AG09319 (cell line): ENCODE results near the gene C12orf76.
"Not testable (repeated sequence)": the region's sequence is repeated elsewhere in the genome, so short reads cannot be mapped to it uniquely, and the experiment has no call there.

Experiments used
- DNase-seq: peaks from one replicate; pipeline ENCODE4 v3.0.0-alpha.2; 2010; ENCODE audit warnings: low read depth; ENCODE audit errors: extremely low read depth
- TF ChIP-seq, protein P1 (sequence below): IDR thresholded peaks from 2 replicates; pipeline ENCODE4 v1.5.1; 2011; ENCODE audit warnings: low read depth, mild to moderate bottlenecking, inconsistent platforms, low read length, moderate library complexity

Gene C12orf76

DNA sequence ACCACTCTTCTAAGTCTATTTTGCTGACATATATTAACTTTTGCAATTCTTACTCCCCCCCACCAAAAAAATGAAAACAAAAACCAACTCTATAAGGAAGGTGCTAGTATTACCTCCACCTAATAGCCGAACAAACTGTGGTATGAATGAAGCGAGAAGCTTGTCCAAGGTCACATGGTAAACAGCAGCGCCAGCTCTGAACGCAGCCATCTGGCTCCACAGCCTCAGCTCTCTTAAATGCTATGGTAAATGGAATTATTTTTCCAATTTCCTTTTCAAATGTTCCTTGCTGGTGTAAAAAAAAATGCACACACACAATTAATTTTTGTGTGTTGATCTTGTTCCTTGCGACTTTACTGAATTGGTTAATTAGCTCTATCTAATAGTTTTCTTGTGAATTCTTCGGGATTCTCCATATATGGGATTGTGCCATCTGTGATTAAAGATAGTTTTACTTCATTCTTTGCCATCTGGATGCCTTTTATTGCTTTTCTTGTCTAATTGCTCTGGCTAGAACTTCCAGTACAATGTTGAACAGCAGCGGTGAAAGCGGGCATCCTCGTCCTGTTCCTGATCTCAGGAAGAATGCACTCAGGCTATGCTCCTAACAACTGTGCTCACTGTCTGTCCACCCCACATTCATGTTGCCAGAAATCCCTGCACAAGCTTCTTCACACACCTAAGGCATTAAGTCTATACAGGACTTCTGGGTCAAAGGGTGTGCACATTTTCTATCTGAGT, 10.7 kb upstream of the C12orf76 start:
- TF ChIP-seq, protein P1, sequence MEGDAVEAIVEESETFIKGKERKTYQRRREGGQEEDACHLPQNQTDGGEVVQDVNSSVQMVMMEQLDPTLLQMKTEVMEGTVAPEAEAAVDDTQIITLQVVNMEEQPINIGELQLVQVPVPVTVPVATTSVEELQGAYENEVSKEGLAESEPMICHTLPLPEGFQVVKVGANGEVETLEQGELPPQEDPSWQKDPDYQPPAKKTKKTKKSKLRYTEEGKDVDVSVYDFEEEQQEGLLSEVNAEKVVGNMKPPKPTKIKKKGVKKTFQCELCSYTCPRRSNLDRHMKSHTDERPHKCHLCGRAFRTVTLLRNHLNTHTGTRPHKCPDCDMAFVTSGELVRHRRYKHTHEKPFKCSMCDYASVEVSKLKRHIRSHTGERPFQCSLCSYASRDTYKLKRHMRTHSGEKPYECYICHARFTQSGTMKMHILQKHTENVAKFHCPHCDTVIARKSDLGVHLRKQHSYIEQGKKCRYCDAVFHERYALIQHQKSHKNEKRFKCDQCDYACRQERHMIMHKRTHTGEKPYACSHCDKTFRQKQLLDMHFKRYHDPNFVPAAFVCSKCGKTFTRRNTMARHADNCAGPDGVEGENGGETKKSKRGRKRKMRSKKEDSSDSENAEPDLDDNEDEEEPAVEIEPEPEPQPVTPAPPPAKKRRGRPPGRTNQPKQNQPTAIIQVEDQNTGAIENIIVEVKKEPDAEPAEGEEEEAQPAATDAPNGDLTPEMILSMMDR = no peak
- no peak for DNase-seq

DNA sequence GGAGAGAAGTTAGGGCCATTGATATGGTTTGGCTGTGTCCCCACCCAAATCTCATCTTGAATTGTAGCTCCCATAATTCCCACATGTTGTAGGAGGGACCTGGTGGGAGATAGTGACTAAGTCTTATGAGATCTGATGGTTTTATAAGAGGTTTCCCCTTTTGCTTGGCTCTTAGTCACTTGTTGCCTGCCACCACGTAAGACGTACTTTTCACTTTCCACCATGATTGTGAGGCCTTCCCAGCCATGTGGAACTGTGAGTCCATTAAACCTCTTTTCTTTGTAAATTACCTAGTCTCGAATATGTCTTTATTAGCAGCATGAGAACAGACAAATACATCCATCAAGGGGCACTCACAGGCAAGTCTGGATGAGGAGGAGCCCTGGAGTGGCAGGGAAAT, 8.3 kb upstream of the C12orf76 start:
- DNase-seq = not testable (repeated sequence)

DNA sequence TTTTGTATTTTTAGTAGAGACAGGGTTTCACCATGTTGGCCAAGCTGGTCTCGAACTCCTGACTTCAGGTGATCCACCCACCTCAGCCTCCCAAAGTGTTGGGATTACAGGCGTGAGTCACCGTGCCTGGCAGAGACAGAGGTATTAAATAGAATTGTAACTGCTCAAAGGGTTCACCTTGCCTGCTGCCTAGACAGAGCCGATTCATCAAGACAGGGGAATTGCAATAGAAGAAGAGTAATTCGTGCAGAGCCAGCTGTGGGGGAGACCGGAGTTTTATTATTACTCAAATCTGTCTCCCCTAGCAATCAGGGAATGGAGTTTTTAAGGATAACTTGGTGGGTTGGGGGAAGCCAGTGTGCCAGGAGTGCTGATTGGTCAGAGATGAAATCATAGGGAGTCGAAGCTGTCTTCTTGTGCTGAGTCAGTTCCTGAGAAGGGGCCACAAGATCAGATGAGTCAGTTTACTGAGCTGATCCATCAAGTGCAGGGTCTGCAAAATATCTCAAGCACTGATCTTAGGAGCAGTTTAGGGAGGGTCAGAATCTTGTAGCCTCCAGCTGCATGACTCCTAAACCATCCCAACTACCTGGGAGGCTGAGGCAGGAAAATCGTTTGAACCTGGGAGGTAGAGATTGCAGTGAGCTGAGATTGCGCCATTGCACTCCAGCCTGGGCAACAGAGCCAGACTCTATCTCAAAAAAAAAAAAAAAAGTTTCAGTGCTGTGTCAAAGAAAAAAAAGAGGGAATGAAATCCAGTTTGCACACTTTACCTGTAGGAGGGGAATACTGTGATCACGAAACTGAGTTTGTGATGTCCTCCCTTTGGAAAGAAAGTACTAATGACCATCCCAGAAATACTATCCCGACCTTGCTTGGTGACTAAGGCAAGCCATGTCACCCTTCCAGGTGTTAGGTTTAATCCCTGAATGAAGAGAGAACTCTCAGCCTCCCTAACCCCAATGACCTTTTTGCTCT, 7.3 kb upstream of the C12orf76 start:
- not testable (repeated sequence) for DNase-seq

DNA sequence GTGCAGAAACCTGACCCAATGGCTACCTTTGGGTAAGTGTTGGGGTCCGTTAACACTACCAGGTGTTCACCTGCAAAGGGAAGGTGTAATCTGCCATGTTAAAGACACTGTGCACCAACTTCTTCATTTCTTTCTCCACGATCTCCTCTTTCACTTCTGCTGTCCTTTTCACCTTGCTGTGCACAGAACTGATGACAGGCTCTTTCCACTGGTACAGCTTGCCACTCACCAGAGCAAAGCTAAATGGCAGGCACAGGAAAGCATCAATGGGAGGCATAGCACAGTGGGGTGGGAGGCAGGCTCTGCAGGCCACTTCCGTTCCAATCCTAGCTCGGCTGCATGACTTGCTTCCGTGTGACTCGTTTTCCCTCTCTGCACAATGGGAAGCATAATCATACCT, 2.6 kb upstream of the C12orf76 start:
- TF ChIP-seq, protein P1 = no peak
- no peak for DNase-seq

DNA sequence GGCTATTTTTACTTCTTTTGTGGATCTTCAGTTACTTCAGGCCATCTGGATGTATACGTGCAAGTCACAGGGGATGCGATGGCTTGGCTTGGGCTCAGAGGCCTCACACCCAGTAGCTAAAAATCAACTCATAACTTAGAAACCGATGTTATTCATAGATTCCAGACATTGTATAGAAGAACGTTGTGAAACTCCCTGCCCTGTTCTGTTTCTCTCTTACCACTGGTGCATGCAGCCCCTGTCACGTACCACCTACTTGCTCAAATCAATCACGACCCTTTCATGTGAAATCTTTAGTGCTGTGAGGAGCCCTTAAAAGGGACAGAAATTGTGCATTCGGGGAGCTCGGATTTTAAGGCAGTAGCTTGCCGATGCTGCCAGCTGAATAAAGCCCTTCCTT, 1.3 kb upstream of the C12orf76 start:
- not testable (repeated sequence) for DNase-seq

DNA sequence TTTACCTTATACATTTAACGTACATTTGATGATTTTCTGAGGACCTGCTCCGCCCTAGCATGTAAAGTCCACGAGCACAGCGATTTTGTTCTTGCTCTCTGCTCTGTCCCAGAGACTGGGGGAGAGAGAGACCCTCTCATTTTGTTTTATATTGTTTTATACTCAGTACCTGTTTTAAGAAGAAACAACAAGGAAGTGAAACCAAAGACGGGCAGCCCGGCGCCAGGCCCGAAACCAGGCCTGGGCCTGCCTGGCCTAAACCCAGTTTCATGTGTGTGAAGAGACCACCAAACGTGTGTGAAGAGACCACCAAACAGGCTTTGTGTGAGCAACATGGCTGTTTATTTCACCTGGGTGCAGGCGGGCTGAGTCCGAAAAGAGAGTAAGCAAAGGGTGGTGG, 712 bp upstream of the C12orf76 start:
- not testable (repeated sequence) for DNase-seq

DNA sequence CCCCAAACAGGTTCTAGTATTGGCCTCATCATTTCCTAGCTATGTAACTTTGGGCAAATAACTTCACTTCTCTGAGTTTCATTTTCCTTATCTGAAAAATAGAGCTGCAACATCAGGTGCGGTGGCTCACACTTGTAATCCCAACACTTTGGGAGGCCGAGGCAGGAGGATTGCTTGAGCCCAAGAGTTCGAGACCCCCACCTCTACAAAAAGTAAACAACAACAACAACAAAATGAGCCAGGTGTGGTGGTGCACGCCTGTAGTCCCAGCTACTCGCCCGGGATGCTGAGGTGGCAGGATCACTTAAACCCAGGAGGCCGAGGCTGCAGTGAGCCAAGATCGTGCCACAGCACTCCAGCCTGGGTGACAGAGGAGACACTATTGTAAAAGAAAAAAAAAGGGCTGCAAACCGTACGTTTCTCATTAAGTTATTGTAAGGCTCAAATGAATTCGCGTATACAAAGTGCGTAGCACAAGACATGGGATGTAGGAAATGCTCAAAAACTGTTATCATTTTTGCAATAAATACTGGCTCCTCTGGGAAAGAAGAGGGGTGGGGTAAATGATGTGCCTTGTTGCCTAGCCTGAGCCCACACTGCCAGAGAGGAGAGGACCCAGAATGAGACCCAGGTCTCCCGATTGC, 903 bp downstream of the C12orf76 start:
- no peak for DNase-seq

DNA sequence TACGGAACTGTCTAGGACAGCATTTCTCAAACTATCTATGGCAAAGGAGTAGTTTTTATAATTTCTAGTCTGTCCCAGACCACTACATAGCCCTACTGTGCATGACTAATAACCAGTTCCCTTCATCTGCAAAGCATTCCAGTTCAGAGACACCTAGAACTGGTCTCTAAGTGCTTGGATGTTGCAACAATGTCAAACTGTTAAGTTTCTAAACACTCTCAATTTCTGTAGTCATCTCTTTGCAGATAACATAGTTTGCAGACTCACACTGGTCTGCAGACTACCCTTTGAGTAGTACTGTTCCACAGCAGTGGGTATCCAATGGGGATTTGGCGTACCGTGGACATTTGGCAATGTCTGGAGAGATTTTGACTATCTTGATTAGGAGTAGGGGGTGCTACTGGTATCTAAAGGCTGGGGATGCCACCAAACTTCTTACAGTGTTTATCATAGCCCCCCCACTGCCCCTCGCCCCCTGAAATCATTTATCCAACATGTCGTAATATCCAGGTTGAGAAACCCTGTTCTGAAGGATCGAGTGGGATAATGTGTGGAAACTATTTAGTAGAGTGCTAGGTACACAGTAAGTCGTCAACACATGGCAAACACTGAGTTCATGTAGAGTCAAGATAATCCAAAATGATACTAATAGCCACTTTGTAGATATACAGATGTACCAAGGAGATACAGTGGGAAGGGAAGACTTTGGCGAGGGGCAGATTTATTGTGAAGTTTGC, 1.7 kb downstream of the C12orf76 start:
- TF ChIP-seq, protein P1 = no peak
- no peak for DNase-seq

More for the DNA sequence above, 903 bp downstream of the C12orf76 start:
- TF ChIP-seq, protein P1 = no peak

DNA sequence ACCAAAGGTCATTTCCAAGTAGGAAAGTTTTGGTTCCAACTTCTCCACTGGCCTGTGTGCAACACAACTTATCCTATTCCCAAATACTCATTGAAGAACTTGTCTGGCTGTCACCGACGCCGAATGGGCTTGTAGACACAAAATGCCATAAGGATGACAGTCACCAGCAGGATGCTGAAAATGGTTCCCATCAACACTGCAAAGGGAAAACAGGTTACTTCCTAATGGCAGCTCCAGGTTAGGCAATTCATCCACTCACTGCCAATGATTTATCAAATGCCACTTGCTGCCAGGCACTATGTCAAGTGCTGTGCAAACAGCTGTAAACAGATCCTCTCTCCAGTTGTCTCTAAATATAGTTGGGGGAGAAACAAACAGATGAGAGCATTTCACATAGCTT, 6.1 kb downstream of the C12orf76 start:
- no peak for DNase-seq
- TF ChIP-seq, protein P1 = no peak
